GM12878 (cell line): ENCODE results near the gene ZNF106. TPM values are rescaled to one million over a fixed set of nuclear protein-coding genes. Genes with fewer than 3 reads are reported as not detected.

ENCODE experiments used
- ATAC-seq: fragments of 200-7000 bp; cut with Tn5 transposase; 3 replicates; pipeline ENCODE4 v1.9.1; 2020; ENCODE audit warnings: mild to moderate bottlenecking, moderate library complexity
- BruUV-seq: library from RNA; stranded (reverse); fragments of 400-500 nt; replicated peaks from 2 replicates; lab custom pipeline; 2021; lab: Mats Ljungman, UMichigan
- CTCF ChIA-PET: fragments of 300-600 bp; sonication (Branson Sonifier 250); formaldehyde crosslinking; extraction: SDS; loops from one replicate; lab custom pipeline; 2021; ENCODE audit warnings: inconsistent platforms; lab: Yijun Ruan, JAX
- POLR2A ChIA-PET: fragments of 350-600 bp; formaldehyde crosslinking; extraction: SDS; loops from one replicate; lab custom pipeline; 2021; ENCODE audit warnings: inconsistent platforms; lab: Charles Lee
- RAD21 ChIA-PET: fragments of 300-600 bp; sonication (Branson Sonifier 250); formaldehyde crosslinking; loops from one replicate; lab custom pipeline; 2023; ENCODE audit warnings: antibody characterized with exemption; ENCODE audit not compliant: unreplicated experiment; lab: Charles Lee
- SMC1A ChIA-PET: fragments of 300-600 bp; sonication (Branson Sonifier 250); formaldehyde crosslinking; loops from one replicate; lab custom pipeline; 2023; ENCODE audit not compliant: unreplicated experiment, uncharacterized antibody; lab: Charles Lee
- DNase-seq: peaks from one replicate; pipeline ENCODE4 v3.0.0-alpha.2; 2011; ENCODE audit warnings: low read depth, low spot score
- FAIRE-seq: peaks from 3 replicates; lab custom pipeline; 2011; peaks lifted over from hg19 to GRCh38; lab: Jason Lieb, UNC
- H2AFZ ChIP-seq: 2 replicates; pipeline ENCODE4 v1.6.0; 2011; ENCODE audit warnings: low read depth, low read length, control low read depth; ENCODE audit not compliant: control insufficient read depth
- H3K27ac ChIP-seq: 2 replicates; pipeline ENCODE4 v1.5.1; 2011; ENCODE audit warnings: control low read depth; ENCODE audit not compliant: control insufficient read depth, insufficient read depth
- H3K27me3 ChIP-seq, 2 experiments: replicated peaks in 1 of 2; 2 replicates each; pipeline versions ENCODE4 v1.6.0 to v1.6.1; 2011; ENCODE audit warnings: low read length in 1 of 2; ENCODE audit not compliant: control insufficient read depth in 2 of 2, insufficient read depth in 2 of 2
- H3K36me3 ChIP-seq, 2 experiments: 2 replicates each; pipeline ENCODE4 v1.5.1; 2011; ENCODE audit warnings: low read length in 1 of 2; ENCODE audit not compliant: control insufficient read depth in 2 of 2, insufficient read depth in 2 of 2
- H3K4me1 ChIP-seq: 2 replicates; pipeline ENCODE4 v1.6.1; 2011; ENCODE audit warnings: mild to moderate bottlenecking, low read length, moderate library complexity, mixed read lengths; ENCODE audit not compliant: control insufficient read depth, insufficient read depth
- H3K4me2 ChIP-seq: 2 replicates; pipeline ENCODE4 v1.6.0; 2011; ENCODE audit warnings: control low read depth; ENCODE audit not compliant: control insufficient read depth, insufficient read depth
- H3K4me3 ChIP-seq: fragments of 200-600 bp; sonication (generic); 2 replicates; pipeline ENCODE4 v1.5.1; 2016
- H3K79me2 ChIP-seq: 2 replicates; pipeline ENCODE4 v1.6.0; 2011; ENCODE audit warnings: low read length; ENCODE audit not compliant: control insufficient read depth, insufficient read depth
- H3K9ac ChIP-seq: 2 replicates; pipeline ENCODE4 v1.8.0; 2011; ENCODE audit warnings: low read length, control low read depth, mixed read lengths; ENCODE audit not compliant: control insufficient read depth, insufficient read depth
- H3K9me3 ChIP-seq: replicated peaks from 3 replicates; pipeline ENCODE4 v1.5.1; 2011; ENCODE audit warnings: mild to moderate bottlenecking, low read length; ENCODE audit not compliant: control insufficient read depth, insufficient read depth
- H4K20me1 ChIP-seq: 2 replicates; pipeline ENCODE4 v1.6.0; 2011; ENCODE audit not compliant: control insufficient read depth, insufficient read depth
- ETV6 ChIP-seq, 2 experiments: fragments of 450-650 bp in 1 of 2; IDR thresholded peaks in 1 of 2; conservative IDR thresholded peaks in 1 of 2; 2 replicates each; pipeline ENCODE4 v1.6.1; 2014; ENCODE audit warnings: antibody characterized with exemption in 1 of 2, borderline replicate concordance in 1 of 2, low read depth in 1 of 2, mild to moderate bottlenecking in 1 of 2, moderate library complexity in 1 of 2
- HDAC2 ChIP-seq: fragments of 200-600 bp; sonication (generic); IDR thresholded peaks from 2 replicates; pipeline ENCODE4 v1.6.1; 2017
- IKZF2 ChIP-seq, 2 experiments: fragments of 450-650 bp; IDR thresholded peaks; 2 replicates each; pipeline ENCODE4 v1.6.1; 2017; ENCODE audit warnings: mild to moderate bottlenecking in 2 of 2, moderate library complexity in 2 of 2
- KLF5 ChIP-seq: fragments of 450-650 bp; IDR thresholded peaks from 2 replicates; pipeline ENCODE4 v1.6.1; 2014; ENCODE audit warnings: mild to moderate bottlenecking; ENCODE audit not compliant: partially characterized antibody
- MEF2B ChIP-seq: fragments of 450-650 bp; IDR thresholded peaks from 2 replicates; pipeline ENCODE4 v1.6.1; 2018; ENCODE audit warnings: mild to moderate bottlenecking, moderate library complexity; ENCODE audit not compliant: partially characterized antibody, poor library complexity, severe bottlenecking
- POLR2AphosphoS2 ChIP-seq: IDR thresholded peaks from 2 replicates; pipeline ENCODE4 v1.6.1; 2011; ENCODE audit warnings: low read depth, mild to moderate bottlenecking, low read length, improper control_type of control experiment, moderate library complexity
- RELA ChIP-seq: fragments of 450-650 bp; IDR thresholded peaks from 2 replicates; pipeline ENCODE4 v1.8.0; 2014; ENCODE audit warnings: borderline replicate concordance; ENCODE audit not compliant: partially characterized antibody
- TCF12 ChIP-seq: IDR thresholded peaks from 2 replicates; pipeline ENCODE4 v1.6.1; 2011; ENCODE audit warnings: low read depth, mild to moderate bottlenecking, low read length
- WGBS: methylation state at CpG from one replicate; pipeline ENCODE4 v1.1.6; 2016; ENCODE audit warnings: low lambda C conversion rate; ENCODE audit not compliant: insufficient replicate concordance, insufficient coverage; ENCODE audit errors: missing lambda C conversion rate; 5-methylcytosine and 5-hydroxymethylcytosine counted together
- in situ Hi-C: fragments of 300-500 bp; cut with MboI; formaldehyde crosslinking; loops from 9 replicates; pipeline ENCODE4 v1.14.3; 2018; ENCODE audit warnings: mixed read lengths
- intact Hi-C: fragments of 100-400 bp; cut with micrococcal nuclease; formaldehyde crosslinking; loops from one replicate; pipeline ENCODE4 v1.14.2; 2022; ENCODE audit not compliant: unreplicated experiment
- polyA plus RNA-seq, 11 experiments: library from polyadenylated mRNA; depleted of rRNA in 4 of 11; unstranded in 6 of 11; stranded (reverse) in 5 of 11; fragments of >200 nt; fragmentation: Nextera tagmentation in 4 of 11; fragmentation: Illumina TruSeq in 1 of 11; extraction: Ambion mirVana in 4 of 11; extraction: Trizol in 1 of 11; gene quantifications; 1 replicate in 1 of 11; 2 replicates in 10 of 11; pipeline versions ENCODE4 v1.2.1 to v1.2.3, GENCODE V29; 2011 to 2016; ENCODE audit warnings: inconsistent platforms in 2 of 11, missing spikeins in 2 of 11, low read depth in 1 of 11
- total RNA-seq, 4 experiments: library from RNA; depleted of rRNA in 3 of 4; stranded (reverse); fragments of >200 nt in 3 of 4; fragmentation: Illumina TruSeq in 1 of 4; extraction: Trizol in 1 of 4; gene quantifications; 2 replicates each; pipeline versions ENCODE4 v1.2.1 to v1.2.3, GENCODE V29; 2013 to 2021
- TF ChIP-seq, protein P1 (sequence below): fragments of 450-650 bp; formaldehyde crosslinking; IDR thresholded peaks from 2 replicates; pipeline ENCODE4 v1.5.0; 2022; ENCODE audit warnings: mild to moderate bottlenecking, missing genetic modification characterization

The ZNF106 gene
- total and polyA plus RNA-seq, 10 of the 15 experiments (the other 5 are each of a cell fraction or from before 2014, with no cell fraction given): 10.7 to 45.3 (median 32.5) TPM

DNA sequence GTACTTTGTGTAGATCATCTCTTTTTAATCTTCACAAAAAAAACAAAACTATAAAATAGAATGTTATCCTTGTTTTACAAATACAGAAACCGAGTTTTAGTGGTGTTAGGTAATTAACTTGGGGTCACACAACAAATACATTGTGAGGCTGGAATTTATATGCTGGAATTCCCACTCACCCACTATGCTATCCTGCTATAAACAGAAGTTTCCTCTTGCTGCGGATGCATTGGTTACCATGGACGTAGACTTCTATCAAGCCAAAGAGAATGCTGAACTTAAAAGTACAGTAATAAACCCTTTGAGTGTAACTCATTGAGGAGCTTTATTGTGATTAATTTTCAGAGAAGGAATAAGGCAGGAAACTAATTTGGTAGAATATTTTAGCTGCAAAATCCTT lies 13.7 kb upstream of the ZNF106 start:
- no TSS peak for BruUV-seq
- intact Hi-C loops: no loop called here
- H3K9ac ChIP-seq: peak overlapping the region; percentile 26
- no peak for FAIRE-seq
- TF ChIP-seq ETV6 (conservative IDR thresholded peaks at IDR 0.05 in 1 of 2, IDR thresholded peaks at IDR 0.05 in 1 of 2; ENCODE audit: borderline replicate concordance in 1 of 2, low read depth in 1 of 2) (no peak), IKZF2 (IDR thresholded peaks at IDR 0.05) (no peak), HDAC2 (no peak), MEF2B (no peak), TCF12 (no peak), KLF5 (no peak), POLR2AphosphoS2 (no peak), RELA (no peak)
- TF ChIP-seq, protein P1, sequence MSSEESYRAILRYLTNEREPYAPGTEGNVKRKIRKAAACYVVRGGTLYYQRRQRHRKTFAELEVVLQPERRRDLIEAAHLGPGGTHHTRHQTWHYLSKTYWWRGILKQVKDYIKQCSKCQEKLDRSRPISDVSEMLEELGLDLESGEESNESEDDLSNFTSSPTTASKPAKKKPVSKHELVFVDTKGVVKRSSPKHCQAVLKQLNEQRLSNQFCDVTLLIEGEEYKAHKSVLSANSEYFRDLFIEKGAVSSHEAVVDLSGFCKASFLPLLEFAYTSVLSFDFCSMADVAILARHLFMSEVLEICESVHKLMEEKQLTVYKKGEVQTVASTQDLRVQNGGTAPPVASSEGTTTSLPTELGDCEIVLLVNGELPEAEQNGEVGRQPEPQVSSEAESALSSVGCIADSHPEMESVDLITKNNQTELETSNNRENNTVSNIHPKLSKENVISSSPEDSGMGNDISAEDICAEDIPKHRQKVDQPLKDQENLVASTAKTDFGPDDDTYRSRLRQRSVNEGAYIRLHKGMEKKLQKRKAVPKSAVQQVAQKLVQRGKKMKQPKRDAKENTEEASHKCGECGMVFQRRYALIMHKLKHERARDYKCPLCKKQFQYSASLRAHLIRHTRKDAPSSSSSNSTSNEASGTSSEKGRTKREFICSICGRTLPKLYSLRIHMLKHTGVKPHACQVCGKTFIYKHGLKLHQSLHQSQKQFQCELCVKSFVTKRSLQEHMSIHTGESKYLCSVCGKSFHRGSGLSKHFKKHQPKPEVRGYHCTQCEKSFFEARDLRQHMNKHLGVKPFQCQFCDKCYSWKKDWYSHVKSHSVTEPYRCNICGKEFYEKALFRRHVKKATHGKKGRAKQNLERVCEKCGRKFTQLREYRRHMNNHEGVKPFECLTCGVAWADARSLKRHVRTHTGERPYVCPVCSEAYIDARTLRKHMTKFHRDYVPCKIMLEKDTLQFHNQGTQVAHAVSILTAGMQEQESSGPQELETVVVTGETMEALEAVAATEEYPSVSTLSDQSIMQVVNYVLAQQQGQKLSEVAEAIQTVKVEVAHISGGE (CRISPR knock-in tag): no peak
- TF ChIP-seq, all 136 proteins: peak for 0
- ATAC-seq (peak; percentile 23), DNase-seq (no peak)
- H4K20me1 ChIP-seq: no peaks in the 10 kb centered on the region
- no peaks in the 10 kb centered on the region; the same call in 2 of the 3 replicates for H3K9me3 ChIP-seq
- in situ Hi-C loops: no loop called here
- peaks cover 58% of the 10 kb centered on the region for H3K79me2 ChIP-seq
- 3% methylated on average over 3 of the region's 3 CpGs for WGBS
- ChIA-PET SMC1A (interaction anchor here (0.7 to 3.1 kb wide), 13 partner anchors 9 to 222 kb away, joined by 3 to 21 read pairs (median 3); partner anchors contain the start of genes HAUS2, LRRC57, SNAP23 and ZNF106), RAD21 (interaction anchor here (1.0 to 3.0 kb wide), 10 partner anchors 9 to 117 kb away, joined by 3 to 17 read pairs (median 6); partner anchors contain the start of genes SNAP23, STARD9 and ZNF106), CTCF (interaction anchor here (0.7 to 2.1 kb wide), 6 partner anchors 9 to 145 kb away, joined by 3 to 10 read pairs (median 3); partner anchors contain the start of gene SNAP23), POLR2A (interaction anchor here (0.5 to 3.7 kb wide), 17 partner anchors 10 to 814 kb away, joined by 3 to 37 read pairs (median 4); partner anchors contain the start of genes CAPN3, SNAP23 and ZNF106)
- peak overlapping the region; percentile 93 for H3K4me2 ChIP-seq
- no peak overlapping the region for H2AFZ ChIP-seq
- H3K36me3 ChIP-seq: peaks cover 0 to 7% of the 10 kb centered on the region in 2 experiments; a peak in 1 of 4 replicates
- H3K4me3 ChIP-seq: peak overlapping the region; percentile 44; the same call in 1 of the 2 replicates
- H3K4me1 ChIP-seq: peaks cover 50% of the 10 kb centered on the region
- H3K27me3 ChIP-seq: no peaks in the 10 kb centered on the region
- H3K27ac ChIP-seq: peak overlapping the region; percentile 81
